GM23248 (cell line): Measurements from ENCODE around the gene CSAG2. TPM values are rescaled to one million over a fixed set of nuclear protein-coding genes. Genes with fewer than 3 reads are reported as not detected.
"Not testable (repeated sequence)": the region's sequence is repeated elsewhere in the genome, so short reads cannot be mapped to it uniquely, and the experiment has no call there.

Source experiments
- DNase-seq: peaks from one replicate; pipeline ENCODE4 v3.0.0-alpha.2; 2015
- H2AFZ ChIP-seq: fragments of 200-600 bp; sonication (generic); 2 replicates; pipeline ENCODE4 v1.6.1; 2016; ENCODE audit warnings: antibody characterized with exemption
- H3F3A ChIP-seq: fragments of 200-600 bp; sonication (generic); 2 replicates; pipeline ENCODE4 v1.6.1; 2016; ENCODE audit warnings: mild to moderate bottlenecking, antibody characterized with exemption, mixed run types; ENCODE audit not compliant: insufficient read depth
- H3K27ac ChIP-seq: fragments of 200-600 bp; sonication (generic); 2 replicates; pipeline ENCODE4 v1.5.1; 2016; ENCODE audit warnings: mild to moderate bottlenecking
- H3K27me3 ChIP-seq: fragments of 200-600 bp; sonication (generic); replicated peaks from 2 replicates; pipeline ENCODE4 v1.6.1; 2016; ENCODE audit warnings: mild to moderate bottlenecking; ENCODE audit not compliant: insufficient read depth
- H3K36me3 ChIP-seq: fragments of 200-600 bp; sonication (generic); 2 replicates; pipeline ENCODE4 v1.6.1; 2016; ENCODE audit warnings: low read depth, mild to moderate bottlenecking
- H3K4me1 ChIP-seq: fragments of 200-600 bp; sonication (generic); 2 replicates; pipeline ENCODE4 v1.6.1; 2016; ENCODE audit warnings: mild to moderate bottlenecking; ENCODE audit not compliant: insufficient read depth
- H3K4me2 ChIP-seq: fragments of 200-600 bp; sonication (generic); one replicate; pipeline ENCODE4 v1.6.1; 2016; ENCODE audit warnings: mild to moderate bottlenecking; ENCODE audit not compliant: unreplicated experiment
- H3K4me3 ChIP-seq: fragments of 200-600 bp; sonication (generic); 2 replicates; pipeline ENCODE4 v1.5.1; 2016; ENCODE audit warnings: mild to moderate bottlenecking
- H3K79me2 ChIP-seq: fragments of 200-600 bp; sonication (generic); 2 replicates; pipeline ENCODE4 v1.6.1; 2016; ENCODE audit warnings: mild to moderate bottlenecking; ENCODE audit not compliant: insufficient read depth
- H3K9ac ChIP-seq: fragments of 200-600 bp; sonication (generic); 2 replicates; pipeline ENCODE4 v1.6.1; 2016; ENCODE audit warnings: mild to moderate bottlenecking
- H3K9me2 ChIP-seq: fragments of 200-600 bp; sonication (generic); 2 replicates; pipeline ENCODE4 v1.6.1; 2016; ENCODE audit warnings: mixed run types, mild to moderate bottlenecking, moderate library complexity; ENCODE audit not compliant: insufficient read depth
- H3K9me3 ChIP-seq: fragments of 200-600 bp; sonication (generic); one replicate; pipeline ENCODE4 v1.6.1; 2017; ENCODE audit warnings: low read depth
- H4K20me1 ChIP-seq: fragments of 200-600 bp; sonication (generic); 2 replicates; pipeline ENCODE4 v1.6.0; 2016; ENCODE audit not compliant: insufficient read depth
- EZH2 ChIP-seq: fragments of 200-600 bp; sonication (generic); IDR thresholded peaks from 2 replicates; pipeline ENCODE4 v1.6.1; 2018; ENCODE audit warnings: antibody characterized with exemption, mild to moderate bottlenecking; ENCODE audit not compliant: insufficient read depth, poor library complexity, severe bottlenecking
- EZH2phosphoT487 ChIP-seq: fragments of 200-600 bp; sonication (generic); IDR thresholded peaks from 2 replicates; pipeline ENCODE4 v1.6.1; 2018; ENCODE audit warnings: antibody characterized with exemption, moderate library complexity, mild to moderate bottlenecking, low read depth; ENCODE audit not compliant: insufficient read depth
- WGBS, 2 experiments: methylation state at CpG; one replicate each; pipeline ENCODE4 v1.1.6; 2015 to 2017; ENCODE audit warnings: low lambda C conversion rate in 2 of 2, low coverage in 1 of 2; ENCODE audit errors: missing lambda C conversion rate in 2 of 2; 5-methylcytosine and 5-hydroxymethylcytosine counted together
- in situ Hi-C: fragments of 300-500 bp; cut with MboI; formaldehyde crosslinking; loops from 2 replicates; pipeline ENCODE4 v1.15.0; 2020
- polyA plus RNA-seq: library from polyadenylated mRNA; unstranded; fragments of >200 nt; fragmentation: Nextera tagmentation; extraction: Ambion mirVana; gene quantifications from 2 replicates; pipeline ENCODE4 v1.2.1, GENCODE V29; 2016
- total RNA-seq: library from RNA; depleted of rRNA; stranded (reverse); fragments of >200 nt; shearing (Covaris generic); gene quantifications from 2 replicates; pipeline ENCODE4 v1.2.3, GENCODE V29; 2014; rRNA removed

CSAG2 gene
- total RNA-seq (not detected in 2 replicates), polyA plus RNA-seq (not detected in 2 replicates)

- no CpG with 5 or more reads among the region's 2 CpGs for WGBS, 2 experiments
- H3K9ac ChIP-seq, H3K4me2 ChIP-seq, H3K4me3 ChIP-seq, H4K20me1 ChIP-seq, H3K9me2 ChIP-seq, H2AFZ ChIP-seq, H3K27me3 ChIP-seq, in situ Hi-C loops, DNase-seq, H3K9me3 ChIP-seq, H3K79me2 ChIP-seq, H3F3A ChIP-seq, H3K4me1 ChIP-seq, H3K36me3 ChIP-seq, H3K27ac ChIP-seq: not testable (repeated sequence)
Observed at GRCh38 chrX:152709173-152709572, at the start of gene CSAG2. CSAG2 (minus strand) TSS chrX:152709273; CDS start chrX:152709112, 161 bp downstream.

- DNase-seq, H3K4me3 ChIP-seq, in situ Hi-C loops, H3K4me1 ChIP-seq, H3K27me3 ChIP-seq, H3K9me2 ChIP-seq, H3K9me3 ChIP-seq, H3K4me2 ChIP-seq, H3F3A ChIP-seq, H4K20me1 ChIP-seq, H3K36me3 ChIP-seq, H3K79me2 ChIP-seq, H3K9ac ChIP-seq, H3K27ac ChIP-seq, H2AFZ ChIP-seq: not testable (repeated sequence)
- WGBS, 2 experiments = no CpG with 5 or more reads among the region's 5 CpGs
Observed at GRCh38 chrX:152754871-152755270, 45.8 kb upstream of the CSAG2 start.

- H3K9me2 ChIP-seq, H3K4me3 ChIP-seq, H3F3A ChIP-seq, H3K27ac ChIP-seq, DNase-seq, H2AFZ ChIP-seq, H3K79me2 ChIP-seq, H3K9ac ChIP-seq, H3K9me3 ChIP-seq, H3K27me3 ChIP-seq, in situ Hi-C loops, H4K20me1 ChIP-seq, H3K4me2 ChIP-seq, H3K4me1 ChIP-seq, H3K36me3 ChIP-seq: not testable (repeated sequence)
- no CpG with 5 or more reads among the region's 35 CpGs for WGBS, 2 experiments
Observed at GRCh38 chrX:152753686-152754650, 44.9 kb upstream of the CSAG2 start, which contains the start of gene MAGEA2. MAGEA2 (minus strand) TSS chrX:152753842; CDS start chrX:152751363, 2,479 bp downstream.

- Histone ChIP-seq H3K4me1 (no peaks in the 10 kb centered on the region), H3K4me3 (no peak overlapping the region), H3K36me3 (no peaks in the 10 kb centered on the region), H3K9me2 (no peaks in the 10 kb centered on the region), H3F3A (no peaks in the 10 kb centered on the region), H3K9me3 (no peaks in the 10 kb centered on the region), H3K27me3 (no peaks in the 10 kb centered on the region), H3K79me2 (no peaks in the 10 kb centered on the region), H2AFZ (no peak overlapping the region), H3K4me2 (no peak overlapping the region), H3K27ac (no peak overlapping the region), H4K20me1 (no peaks in the 10 kb centered on the region), H3K9ac (no peak overlapping the region)
- 18 to 36% methylated on average over 4 to 5 of the region's 5 CpGs for WGBS, 2 experiments
- no peak for DNase-seq
- in situ Hi-C loops = no loop called here
- TF ChIP-seq EZH2 (no peak), EZH2phosphoT487 (no peak)
Observed at GRCh38 chrX:152738560-152738959, 29.5 kb upstream of the CSAG2 start.

GRCh38 chrX:152736528-152736927, 27.5 kb upstream of the CSAG2 start:
- H3K4me3 ChIP-seq, H3K9ac ChIP-seq, H3K27ac ChIP-seq, H3K9me3 ChIP-seq, in situ Hi-C loops, H3K4me2 ChIP-seq, H4K20me1 ChIP-seq, H3K79me2 ChIP-seq, H3F3A ChIP-seq, H3K4me1 ChIP-seq, H3K27me3 ChIP-seq, DNase-seq, H3K36me3 ChIP-seq, H3K9me2 ChIP-seq, H2AFZ ChIP-seq: not testable (repeated sequence)
- WGBS, 2 experiments = 36 to 42% methylated on average over 5 to 12 of the region's 12 CpGs
